Stimulated activated CD4-positive, alpha-beta T cell treated with anti-CD3 and anti-CD28 coated beads, TNF-alpha, amount 100 ng/mL, for 4 hours (primary cell): ENCODE data around the gene SPECC1.
"Not testable (repeated sequence)": the region's sequence is repeated elsewhere in the genome, so short reads cannot be mapped to it uniquely, and the experiment has no call there.

ENCODE experiments used
- DNase-seq, 3 experiments: peaks; one replicate each; pipeline ENCODE4 v3.0.0-alpha.2; 2020; ENCODE audit warnings: low read depth in 3 of 3

Gene SPECC1

GRCh38 chr17:20010099-20010863 is 1.1 kb downstream of the SPECC1 start:
- DNase-seq = no peak

GRCh38 chr17:20010936-20011335 is 1.8 kb downstream of the SPECC1 start:
- DNase-seq = no peak

- DNase-seq = no peak
Measured at GRCh38 chr17:20012017-20012536, 2.9 kb downstream of the SPECC1 start.

GRCh38 chr17:20016475-20016992 is 7.4 kb downstream of the SPECC1 start:
- DNase-seq = not testable (repeated sequence)

GRCh38 chr17:20022701-20023100 is 13.5 kb downstream of the SPECC1 start:
- DNase-seq = no peak

- no peak for DNase-seq
Measured at GRCh38 chr17:20026960-20027359, 17.8 kb downstream of the SPECC1 start.

- no peak for DNase-seq
Measured at GRCh38 chr17:20028443-20028842, 19.3 kb downstream of the SPECC1 start.

GRCh38 chr17:20032636-20033035 is 23.5 kb downstream of the SPECC1 start:
- DNase-seq = no peak

- no peak for DNase-seq
Measured at GRCh38 chr17:20033415-20033814, 24.3 kb downstream of the SPECC1 start.

- no peak for DNase-seq
Measured at GRCh38 chr17:20035501-20035900, 26.3 kb downstream of the SPECC1 start.

- DNase-seq = not testable (repeated sequence)
Measured at GRCh38 chr17:20037286-20037685, 28.1 kb downstream of the SPECC1 start.

GRCh38 chr17:20039037-20039436 is 29.9 kb downstream of the SPECC1 start:
- no peak for DNase-seq

- DNase-seq = no peak
Measured at GRCh38 chr17:20040216-20040615, 31.1 kb downstream of the SPECC1 start.

- DNase-seq = no peak
Measured at GRCh38 chr17:20043021-20043420, 33.9 kb downstream of the SPECC1 start.

GRCh38 chr17:20045476-20045875 is 36.3 kb downstream of the SPECC1 start:
- no peak for DNase-seq

- no peak for DNase-seq
Measured at GRCh38 chr17:20046629-20047028, 37.5 kb downstream of the SPECC1 start.

GRCh38 chr17:20051624-20052023 is 42.5 kb downstream of the SPECC1 start:
- DNase-seq = no peak

GRCh38 chr17:20053361-20053964 is 44.3 kb downstream of the SPECC1 start:
- no peak for DNase-seq

GRCh38 chr17:20059728-20060188 is 50.6 kb downstream of the SPECC1 start:
- DNase-seq = no peak

- no peak for DNase-seq
Measured at GRCh38 chr17:20063665-20064648, 54.8 kb downstream of the SPECC1 start.

- no peak for DNase-seq
Measured at GRCh38 chr17:20066253-20066652, 57.1 kb downstream of the SPECC1 start.

- no peak for DNase-seq
Measured at GRCh38 chr17:20067711-20068110, 58.6 kb downstream of the SPECC1 start.
